Upper lobe of left lung (tissue), 6 donors: ENCODE measurements around the gene CBLN3. TPM values are rescaled to one million over a fixed set of nuclear protein-coding genes. Genes with fewer than 3 reads are reported as not detected.
A peak's percentile ranks its signal among the peaks of the same experiment; 100 is the strongest.

Experiments used
- ATAC-seq, 2 donors: fragments of 200-7000 bp; cut with Tn5 transposase; one replicate each; pipeline ENCODE4 v1.9.1; 2022; ENCODE audit warnings: mild to moderate bottlenecking in 2 of 2, moderate library complexity in 2 of 2; ENCODE audit not compliant: low FRiP score in 2 of 2
- DNase-seq, 2 donors: peaks; one replicate each; pipeline ENCODE4 v3.0.0-alpha.2; 2019 to 2020
- H3K27ac ChIP-seq, 4 donors: fragments of 200-600 bp; sonication (generic); one replicate each; pipeline ENCODE4 v1.5.1; 2016 to 2019
- H3K27me3 ChIP-seq, 4 donors: fragments of 200-600 bp; sonication (generic); one replicate each; pipeline ENCODE4 v1.5.1; 2017 to 2019
- H3K36me3 ChIP-seq, 4 donors: fragments of 200-600 bp; sonication (generic); one replicate each; pipeline ENCODE4 v1.5.1; 2016 to 2019
- H3K4me1 ChIP-seq, 4 donors: fragments of 200-600 bp; sonication (generic); one replicate each; pipeline ENCODE4 v1.5.1; 2018 to 2019
- H3K4me3 ChIP-seq, 4 donors: fragments of 200-600 bp; sonication (generic); one replicate each; pipeline ENCODE4 v1.5.1; 2017 to 2019; ENCODE audit warnings: mild to moderate bottlenecking in 2 of 4, moderate library complexity in 1 of 4
- H3K9me3 ChIP-seq, 4 donors: fragments of 200-600 bp; sonication (generic); one replicate each; pipeline ENCODE4 v1.5.1; 2018 to 2019
- EP300 ChIP-seq, 4 donors: sonication (generic); formaldehyde crosslinking; IDR thresholded peaks; one replicate each; pipeline ENCODE4 v1.5.1; 2017; ENCODE audit warnings: antibody characterized with exemption in 4 of 4, control low read depth in 2 of 4
- POLR2A ChIP-seq, 4 donors: fragments of 450-650 bp; IDR thresholded peaks; one replicate each; pipeline ENCODE4 v1.5.1; 2016 to 2017; ENCODE audit warnings: antibody characterized with exemption in 4 of 4, mild to moderate bottlenecking in 2 of 4
- POLR2AphosphoS5 ChIP-seq, 2 donors: sonication (generic); formaldehyde crosslinking; IDR thresholded peaks; one replicate each; pipeline ENCODE4 v1.5.1; 2017; ENCODE audit warnings: antibody characterized with exemption in 2 of 2
- whole genome bisulfite sequencing, 2 donors: methylation state at CpG; one replicate each; pipeline ENCODE4 v1.1.5; 2017 to 2018; 5-methylcytosine and 5-hydroxymethylcytosine counted together
- total RNA-seq, 6 donors: library from RNA; depleted of rRNA in 4 of 6; stranded (reverse); fragments of >200 nt in 4 of 6; gene quantifications; one replicate each; pipeline versions ENCODE4 v1.1.0 to v1.2.1, GENCODE V29; 2016 to 2021
- TF ChIP-seq, protein P1 (sequence below), 6 experiments: fragments of 450-650 bp in 4 of 6; fragments of 200-600 bp in 2 of 6; sonication (generic) in 2 of 6; IDR thresholded peaks; one replicate each; pipeline ENCODE4 v1.5.1; 2016 to 2019; ENCODE audit warnings: antibody characterized with exemption in 6 of 6
- donor health status: DM: no; HTN: no; CAD: no; lungs with moderate emphysema.
- donor health status: DM: no; HTN: yes; CAD: no; lungs with severe emphysema.

Gene CBLN3
- total RNA-seq, 6 donors from 2014 or later, result 1.1 to 4.2 (median 3.1) TPM

- Histone ChIP-seq H3K4me1 (peaks cover 0 to 7% (median 2%) of the 10 kb centered on the region in 4 donors), H3K4me3 (no peak overlapping the region), H3K9me3 (no peaks in the 10 kb centered on the region), H3K27me3 (no peaks in the 10 kb centered on the region), H3K27ac (no peak overlapping the region), H3K36me3 (peaks cover 0 to 4% (median 0%) of the 10 kb centered on the region in 4 donors)
- TF ChIP-seq POLR2A (IDR thresholded peaks at IDR 0.05), result no peak
- TF ChIP-seq, protein P1, sequence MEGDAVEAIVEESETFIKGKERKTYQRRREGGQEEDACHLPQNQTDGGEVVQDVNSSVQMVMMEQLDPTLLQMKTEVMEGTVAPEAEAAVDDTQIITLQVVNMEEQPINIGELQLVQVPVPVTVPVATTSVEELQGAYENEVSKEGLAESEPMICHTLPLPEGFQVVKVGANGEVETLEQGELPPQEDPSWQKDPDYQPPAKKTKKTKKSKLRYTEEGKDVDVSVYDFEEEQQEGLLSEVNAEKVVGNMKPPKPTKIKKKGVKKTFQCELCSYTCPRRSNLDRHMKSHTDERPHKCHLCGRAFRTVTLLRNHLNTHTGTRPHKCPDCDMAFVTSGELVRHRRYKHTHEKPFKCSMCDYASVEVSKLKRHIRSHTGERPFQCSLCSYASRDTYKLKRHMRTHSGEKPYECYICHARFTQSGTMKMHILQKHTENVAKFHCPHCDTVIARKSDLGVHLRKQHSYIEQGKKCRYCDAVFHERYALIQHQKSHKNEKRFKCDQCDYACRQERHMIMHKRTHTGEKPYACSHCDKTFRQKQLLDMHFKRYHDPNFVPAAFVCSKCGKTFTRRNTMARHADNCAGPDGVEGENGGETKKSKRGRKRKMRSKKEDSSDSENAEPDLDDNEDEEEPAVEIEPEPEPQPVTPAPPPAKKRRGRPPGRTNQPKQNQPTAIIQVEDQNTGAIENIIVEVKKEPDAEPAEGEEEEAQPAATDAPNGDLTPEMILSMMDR (IDR thresholded peaks at IDR 0.05), result no peak
- no peak for TF ChIP-seq EP300 (IDR thresholded peaks at IDR 0.05)
- no peak for TF ChIP-seq POLR2AphosphoS5 (IDR thresholded peaks at IDR 0.05)
- 80 to 81% methylated on average over 7 of the region's 7 CpGs for WGBS, 2 donors
- ATAC-seq, result no peak
- no peak for DNase-seq
Observed at GRCh38 chr14:24378981-24379906, 50.2 kb downstream of the CBLN3 start.

DNA sequence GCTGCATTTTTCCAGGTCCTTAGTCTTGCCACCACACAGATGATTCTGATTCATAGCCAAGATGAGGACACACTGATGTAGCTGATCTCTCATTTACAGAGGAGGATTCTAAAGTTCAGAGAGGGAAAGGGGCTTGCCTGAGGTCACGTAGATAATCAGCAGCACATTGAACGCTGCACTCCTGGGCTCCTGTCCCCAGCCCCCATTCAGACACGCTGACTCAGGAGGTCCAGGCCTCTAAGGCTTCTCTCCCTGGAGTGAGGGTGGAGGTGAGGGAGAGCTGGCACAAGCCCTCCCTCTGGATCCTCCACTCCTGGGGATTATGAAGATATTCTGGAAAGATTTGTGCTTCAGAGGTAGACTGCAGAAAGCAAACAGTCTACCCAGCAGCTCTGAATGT lies 51.1 kb downstream of the CBLN3 start:
- H3K9me3 ChIP-seq, result no peaks in the 10 kb centered on the region
- no peaks in the 10 kb centered on the region for H3K27me3 ChIP-seq
- no peak overlapping the region for H3K4me3 ChIP-seq
- 80 to 93% methylated on average over 1 to 3 of the region's 3 CpGs for WGBS, 2 donors
- H3K4me1 ChIP-seq, result peaks cover 0 to 7% (median 2%) of the 10 kb centered on the region in 4 donors
- H3K27ac ChIP-seq, result no peak overlapping the region
- peaks cover 0 to 4% (median 0%) of the 10 kb centered on the region in 4 donors for H3K36me3 ChIP-seq
- TF ChIP-seq POLR2AphosphoS5 (IDR thresholded peaks at IDR 0.05), result no peak
- TF ChIP-seq, protein P1 (IDR thresholded peaks at IDR 0.05), result no peak
- no peak for TF ChIP-seq POLR2A (IDR thresholded peaks at IDR 0.05)
- TF ChIP-seq EP300 (IDR thresholded peaks at IDR 0.05), result no peak
- DNase-seq (no peak), ATAC-seq (no peak)

DNA sequence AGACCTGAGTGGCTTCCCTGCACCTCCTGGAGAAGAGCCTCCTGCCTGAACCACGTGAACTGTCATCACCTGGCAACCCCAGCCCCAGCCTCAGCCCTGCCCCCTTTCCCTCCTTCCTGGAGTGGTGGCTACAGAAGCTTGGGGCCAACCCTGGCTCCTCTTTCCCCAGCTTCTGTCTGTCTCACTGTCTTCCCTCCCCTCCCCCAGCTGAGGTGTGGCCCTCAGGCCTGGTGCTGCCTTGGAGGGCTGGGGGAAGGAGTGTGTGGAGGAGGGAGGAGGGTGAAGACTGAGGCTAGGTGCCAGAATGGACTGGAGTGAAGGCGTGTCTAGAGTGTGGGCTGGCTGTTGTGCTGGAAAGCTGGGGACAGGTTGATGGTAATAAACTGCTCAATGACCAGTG lies 51.8 kb downstream of the CBLN3 start:
- Histone ChIP-seq H3K4me3 (no peak overlapping the region), H3K36me3 (peaks cover 0 to 4% (median 0%) of the 10 kb centered on the region in 4 donors), H3K27ac (no peak overlapping the region), H3K27me3 (no peaks in the 10 kb centered on the region), H3K4me1 (peaks cover 0 to 7% (median 2%) of the 10 kb centered on the region in 4 donors), H3K9me3 (no peaks in the 10 kb centered on the region)
- 61 to 70% methylated on average over 2 of the region's 2 CpGs for WGBS, 2 donors
- no peak for TF ChIP-seq EP300 (IDR thresholded peaks at IDR 0.05)
- DNase-seq, result no peak
- ATAC-seq, result peak; percentile 6 to 12

- WGBS, 2 donors, result 74 to 79% methylated on average over 7 of the region's 7 CpGs
- ATAC-seq, result no peak
- H3K36me3 ChIP-seq, result peaks cover 0 to 4% (median 0%) of the 10 kb centered on the region in 4 donors
Observed at GRCh38 chr14:24377126-24377525, 52.3 kb downstream of the CBLN3 start.

More at GRCh38 chr14:24377126-24377525, 52.3 kb downstream of the CBLN3 start:
- Histone ChIP-seq H3K4me1 (peaks cover 0 to 7% (median 2%) of the 10 kb centered on the region in 4 donors), H3K4me3 (no peak overlapping the region), H3K9me3 (no peaks in the 10 kb centered on the region), H3K27me3 (no peaks in the 10 kb centered on the region), H3K27ac (no peak overlapping the region)
- no peak for DNase-seq
- TF ChIP-seq, protein P1 (IDR thresholded peaks at IDR 0.05), result no peak

Other genes starting within 250 kb of the CBLN3 start
- gene IPO4, start 240.9 kb downstream of the CBLN3 start, total RNA-seq, result 10 to 100 TPM; 20.8 to 50.3 (median 35.2) TPM
- 10 to 100 TPM; 15.7 to 75.4 (median 53.8) TPM for gene TM9SF1, start 234.2 kb downstream of the CBLN3 start, total RNA-seq
- gene TSSK4, start 224.0 kb downstream of the CBLN3 start, total RNA-seq, result 1 to 10 TPM in 1 of 6 donors, not detected in 5; 1.3 TPM
- 100 to 1,000 TPM in 1 of 6 donors, 10 to 100 TPM in 5; 39.9 to 112 (median 61.5) TPM for gene CHMP4A, start 216.2 kb downstream of the CBLN3 start, total RNA-seq
- 10 to 100 TPM in 4 of 6 donors, 1 to 10 TPM in 2; 8.1 to 21.1 (median 12.7) TPM for gene MDP1, start 213.6 kb downstream of the CBLN3 start, total RNA-seq
- gene NEDD8, start 197.3 kb downstream of the CBLN3 start, total RNA-seq, result 100 to 1,000 TPM in 4 of 6 donors, 10 to 100 TPM in 2; 39.8 to 144 (median 121) TPM
- gene GMPR2, start 196.7 kb downstream of the CBLN3 start, total RNA-seq, result 10 to 100 TPM; 26.2 to 76.9 (median 47.2) TPM
- gene TINF2, start 187.0 kb downstream of the CBLN3 start, total RNA-seq, result 100 to 1,000 TPM in 1 of 6 donors, 10 to 100 TPM in 5; 46.1 to 109 (median 86.4) TPM
- 10 to 100 TPM in 4 of 6 donors, 1 to 10 TPM in 2; 9.1 to 29.2 (median 11.1) TPM for gene TGM1, start 166.5 kb downstream of the CBLN3 start, total RNA-seq
- gene RABGGTA, start 158.1 kb downstream of the CBLN3 start, total RNA-seq, result 100 to 1,000 TPM in 1 of 6 donors, 10 to 100 TPM in 5; 22.7 to 125 (median 58.9) TPM
- gene DHRS1, start 129.9 kb downstream of the CBLN3 start, total RNA-seq, result 10 to 100 TPM; 23.0 to 60.3 (median 32.8) TPM
- gene NOP9, start 129.8 kb downstream of the CBLN3 start, total RNA-seq, result 10 to 100 TPM; 13.3 to 31.4 (median 22.6) TPM
- 10 to 100 TPM in 5 of 6 donors, 1 to 10 TPM in 1; 9.4 to 14.8 (median 12.8) TPM for gene CIDEB, start 121.7 kb downstream of the CBLN3 start, total RNA-seq
- 10 to 100 TPM in 4 of 6 donors, 1 to 10 TPM in 2; 6.2 to 49.2 (median 10.9) TPM for gene LTB4R2, start 119.5 kb downstream of the CBLN3 start, total RNA-seq
- gene LTB4R, start 118.2 kb downstream of the CBLN3 start, total RNA-seq, result 10 to 100 TPM; 11.1 to 71.2 (median 17.7) TPM
- gene ADCY4, start 94.6 kb downstream of the CBLN3 start, total RNA-seq, result 100 to 1,000 TPM in 2 of 6 donors, 10 to 100 TPM in 4; 22.4 to 159 (median 43.7) TPM
- 10 to 100 TPM; 16.1 to 92.2 (median 29.1) TPM for gene RIPK3, start 89.7 kb downstream of the CBLN3 start, total RNA-seq
- gene NFATC4, start 61.5 kb downstream of the CBLN3 start, total RNA-seq, result 10 to 100 TPM in 5 of 6 donors, 1 to 10 TPM in 1; 8.5 to 98.5 (median 42.1) TPM
- 10 to 100 TPM in 5 of 6 donors, 1 to 10 TPM in 1; 5.5 to 18.7 (median 14.4) TPM for gene NYNRIN, start 30.7 kb downstream of the CBLN3 start, total RNA-seq
- gene KHNYN, start 286 bp upstream of the CBLN3 start, total RNA-seq, result 100 to 1,000 TPM in 1 of 6 donors, 10 to 100 TPM in 5; 43.9 to 136 (median 66.4) TPM
- 10 to 100 TPM; 34.9 to 88.0 (median 52.6) TPM for gene SDR39U1, start 13.1 kb upstream of the CBLN3 start, total RNA-seq
- gene CMA1, start 78.6 kb upstream of the CBLN3 start, total RNA-seq, result 1 to 10 TPM in 1 of 6 donors, under 1 TPM in 1, not detected in 4; 0.37 to 1.8 TPM
- 10 to 100 TPM in 1 of 6 donors, 1 to 10 TPM in 2, under 1 TPM in 1, not detected in 2; 0.89 to 20.9 (median 3.7) TPM for gene CTSG, start 146.6 kb upstream of the CBLN3 start, total RNA-seq
- gene GZMH, start 180.0 kb upstream of the CBLN3 start, total RNA-seq, result 1 to 10 TPM; 1.7 to 5.9 (median 4.5) TPM
- 10 to 100 TPM in 3 of 6 donors, 1 to 10 TPM in 3; 2.1 to 12.0 (median 9.8) TPM for gene GZMB, start 204.5 kb upstream of the CBLN3 start, total RNA-seq